Endothelial cell of umbilical vein (primary cell): ENCODE results near the gene KCNAB2. TPM values are rescaled to one million over a fixed set of nuclear protein-coding genes. Genes with fewer than 3 reads are reported as not detected.

Experiments used
- BruUV-seq: library from RNA; stranded (reverse); fragments of 400-500 nt; replicated peaks from 2 replicates; lab custom pipeline; 2021; lab: Mats Ljungman, UMichigan
- CTCF ChIA-PET: fragments of 300-600, 350-600 bp; sonication (Branson Sonifier 250); formaldehyde crosslinking; loops from one replicate; lab custom pipeline; 2021; ENCODE audit warnings: antibody characterized with exemption, inconsistent platforms; lab: Charles Lee
- POLR2A ChIA-PET: fragments of 300-600, 350-600 bp; sonication (Branson Sonifier 250); formaldehyde crosslinking; loops from one replicate; lab custom pipeline; 2021; ENCODE audit warnings: antibody characterized with exemption, inconsistent platforms; lab: Charles Lee
- DNase-seq: peaks from one replicate; pipeline ENCODE4 v3.0.0-alpha.2; 2011; ENCODE audit warnings: low read depth, low spot score
- FAIRE-seq: peaks from 2 replicates; lab custom pipeline; 2011; peaks lifted over from hg19 to GRCh38; lab: Jason Lieb, UNC
- H2AFZ ChIP-seq: 2 replicates; pipeline ENCODE4 v1.6.0; 2012; ENCODE audit warnings: low read depth, low read length, control low read depth, inconsistent platforms
- H3K27ac ChIP-seq: 2 replicates; pipeline ENCODE4 v1.5.1; 2011; ENCODE audit warnings: low read depth, mild to moderate bottlenecking, control low read depth, low read length, moderate library complexity; ENCODE audit not compliant: insufficient read depth
- H3K27me3 ChIP-seq, 2 experiments: 2 replicates each; pipeline versions ENCODE4 v1.6.0 to v1.6.1; 2011; ENCODE audit warnings: low read length in 2 of 2, mixed read lengths in 1 of 2; ENCODE audit not compliant: control insufficient read depth in 2 of 2, insufficient read depth in 2 of 2
- H3K36me3 ChIP-seq, 2 experiments: 2 replicates in 1 of 2; 3 replicates in 1 of 2; pipeline ENCODE4 v1.5.1; 2011; ENCODE audit warnings: low read length in 2 of 2, mild to moderate bottlenecking in 1 of 2, moderate library complexity in 1 of 2; ENCODE audit not compliant: control insufficient read depth in 2 of 2, insufficient read depth in 2 of 2; ENCODE audit errors: extremely low read depth in 1 of 2
- H3K4me1 ChIP-seq: 3 replicates; pipeline ENCODE4 v1.5.1; 2011; ENCODE audit warnings: mild to moderate bottlenecking, low read length; ENCODE audit not compliant: control insufficient read depth, insufficient read depth; ENCODE audit errors: extremely low read depth
- H3K4me2 ChIP-seq: 2 replicates; pipeline ENCODE4 v1.6.1; 2011; ENCODE audit warnings: low read length, control low read depth, mixed read lengths; ENCODE audit not compliant: insufficient read depth
- H3K4me3 ChIP-seq, 3 experiments: fragments of 200-600 bp in 1 of 3; sonication (generic), shearing (Covaris generic) in 1 of 3; replicated peaks in 1 of 3; 2 replicates each; pipeline ENCODE4 v1.5.1; 2011 to 2016; ENCODE audit warnings: control low read depth in 3 of 3, low read length in 3 of 3, mild to moderate bottlenecking in 2 of 3, inconsistent platforms in 1 of 3, low read depth in 1 of 3, moderate library complexity in 1 of 3; ENCODE audit not compliant: insufficient read depth in 1 of 3
- H3K79me2 ChIP-seq: 2 replicates; pipeline ENCODE4 v1.6.0; 2012; ENCODE audit warnings: low read length, inconsistent platforms; ENCODE audit not compliant: control insufficient read depth, insufficient read depth
- H3K9ac ChIP-seq: replicated peaks from 2 replicates; pipeline ENCODE3; 2011; ENCODE audit warnings: low read length, control low read depth; ENCODE audit not compliant: insufficient read depth; ENCODE audit errors: extremely low read depth
- H3K9me1 ChIP-seq: replicated peaks from 3 replicates; pipeline ENCODE4 v1.6.0; 2011; ENCODE audit warnings: mild to moderate bottlenecking, low read length; ENCODE audit not compliant: control insufficient read depth, insufficient read depth; ENCODE audit errors: extremely low read depth
- H3K9me3 ChIP-seq: replicated peaks from 2 replicates; pipeline ENCODE4 v1.5.1; 2012; ENCODE audit warnings: low read length, inconsistent platforms; ENCODE audit not compliant: control insufficient read depth, insufficient read depth
- H4K20me1 ChIP-seq: replicated peaks from 2 replicates; pipeline ENCODE3; 2011; ENCODE audit warnings: mild to moderate bottlenecking, low read length; ENCODE audit not compliant: control insufficient read depth, insufficient read depth; ENCODE audit errors: extremely low read depth
- EZH2 ChIP-seq: IDR thresholded peaks from 2 replicates; pipeline ENCODE4 v1.6.1; 2012; ENCODE audit warnings: borderline replicate concordance, low read depth, mild to moderate bottlenecking, moderate library complexity, low read length, inconsistent platforms; ENCODE audit not compliant: severe bottlenecking
- FOS ChIP-seq: IDR thresholded peaks from 2 replicates; pipeline ENCODE4 v1.6.1; 2011; ENCODE audit warnings: mild to moderate bottlenecking, low read length, moderate library complexity, borderline replicate concordance; ENCODE audit not compliant: insufficient read depth
- GATA2 ChIP-seq: IDR thresholded peaks from 2 replicates; pipeline ENCODE4 v1.7.0; 2011; ENCODE audit warnings: low read depth, mild to moderate bottlenecking, moderate library complexity, mixed read lengths, low read length; ENCODE audit not compliant: insufficient read length, insufficient read depth
- JUN ChIP-seq: IDR thresholded peaks from 2 replicates; pipeline ENCODE4 v1.6.1; 2011; ENCODE audit warnings: borderline replicate concordance, low read depth; ENCODE audit not compliant: insufficient read length, insufficient read depth
- MYC ChIP-seq: IDR thresholded peaks from one replicate; pipeline ENCODE4 v1.6.1; 2011; ENCODE audit warnings: mild to moderate bottlenecking, low read depth, low read length
- POLR2A ChIP-seq: IDR thresholded peaks from 2 replicates; pipeline ENCODE4 v1.6.1; 2012; ENCODE audit warnings: low read depth, mild to moderate bottlenecking, control low read depth, low read length
- POLR2AphosphoS5 ChIP-seq: IDR thresholded peaks from 2 replicates; pipeline ENCODE4 v1.6.1; 2012; ENCODE audit warnings: low read depth, mild to moderate bottlenecking, control low read depth, low read length, moderate library complexity; ENCODE audit not compliant: insufficient read depth
- dilution Hi-C: fragments of 300-500 bp; cut with MboI; formaldehyde crosslinking; loops from one replicate; pipeline ENCODE4 v1.15.0; 2019; ENCODE audit warnings: low sequenced_read_pairs; ENCODE audit not compliant: extremely low pct_ligation_motif_present
- intact Hi-C: fragments of 100-400 bp; cut with micrococcal nuclease; formaldehyde crosslinking; loops from one replicate; pipeline ENCODE4 v1.10.0; 2022
- polyA plus RNA-seq, 4 experiments: library from polyadenylated mRNA; depleted of rRNA in 3 of 4; stranded (reverse) in 3 of 4; unstranded in 1 of 4; fragments of >200 nt; gene quantifications; 2 replicates each; pipeline versions ENCODE4 v1.2.1 to v1.2.3, GENCODE V29; 2011 to 2012; ENCODE audit warnings: missing spikeins in 1 of 4
- total RNA-seq: library from RNA; stranded (reverse); gene quantifications from 2 replicates; pipeline ENCODE4 v1.2.3, GENCODE V29; 2021
- TF ChIP-seq, protein P1 (sequence below): IDR thresholded peaks from 2 replicates; pipeline ENCODE4 v1.6.1; 2011; ENCODE audit not compliant: insufficient read depth, insufficient read length
- TF ChIP-seq, protein P2 (sequence below), 2 donors: IDR thresholded peaks; 1 replicate in 1 of 2; 2 replicates in 1 of 2; pipeline ENCODE4 v1.5.1; 2011; ENCODE audit warnings: low read length in 2 of 2, mild to moderate bottlenecking in 2 of 2, moderate library complexity in 2 of 2, control low read depth in 1 of 2, inconsistent platforms in 1 of 2, low read depth in 1 of 2; ENCODE audit not compliant: insufficient read depth in 1 of 2; ENCODE audit errors: extremely low read depth in 1 of 2

Gene KCNAB2
- total and polyA plus RNA-seq, 2 donors (not counting 3 experiments of a cell fraction or from before 2014, with no cell fraction given): 2.4 to 3.8 TPM

DNA sequence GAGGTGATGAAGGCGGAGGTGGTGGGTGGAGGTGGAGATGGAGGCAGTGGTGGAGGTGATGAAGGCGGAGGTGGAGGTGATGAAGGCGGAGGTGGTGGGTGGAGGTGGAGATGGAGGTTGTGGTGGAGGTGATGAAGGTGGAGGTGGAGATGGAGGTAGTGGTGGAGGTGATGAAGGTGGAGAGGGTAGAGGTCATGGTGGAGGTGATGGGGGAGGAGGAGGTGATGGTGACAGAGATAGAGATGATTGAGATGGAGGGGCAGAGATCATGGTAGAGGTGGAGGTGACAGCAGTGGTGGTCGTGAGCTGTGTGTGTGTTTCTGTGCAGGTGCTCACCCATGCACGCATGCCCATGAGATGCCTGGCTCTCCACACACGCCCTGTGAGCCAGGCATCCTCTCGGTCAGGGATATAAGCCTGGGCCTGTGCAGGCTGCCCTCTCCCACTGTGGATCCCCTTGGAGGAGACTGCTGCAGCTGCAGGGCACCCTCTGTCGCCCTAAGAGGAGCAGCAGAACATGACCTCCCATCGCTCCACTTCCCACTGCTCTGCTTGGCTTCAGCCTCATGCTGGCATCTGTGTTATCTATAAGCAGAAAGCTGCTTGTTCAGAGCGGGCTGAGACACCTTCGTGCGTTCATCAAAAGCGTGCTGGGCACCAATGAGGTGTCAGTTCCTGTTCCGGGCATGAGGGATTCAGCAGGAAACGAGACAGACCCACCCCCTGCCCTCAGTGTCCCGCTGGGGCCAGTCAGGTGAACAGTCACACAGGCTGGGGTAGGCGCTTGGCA is 33.0 kb upstream of the KCNAB2 start:
- Histone ChIP-seq H2AFZ (no peak overlapping the region), H3K36me3 (no peaks in the 10 kb centered on the region), H3K4me1 (no peaks in the 10 kb centered on the region), H3K27me3 (no peaks in the 10 kb centered on the region), H4K20me1 (no peaks in the 10 kb centered on the region), H3K27ac (no peak overlapping the region), H3K9me3 (no peaks in the 10 kb centered on the region), H3K4me3 (no peak overlapping the region), H3K9ac (no peak overlapping the region), H3K9me1 (no peaks in the 10 kb centered on the region), H3K79me2 (no peaks in the 10 kb centered on the region), H3K4me2 (no peak overlapping the region)
- TF ChIP-seq EZH2: no peak
- TF ChIP-seq, protein P1, sequence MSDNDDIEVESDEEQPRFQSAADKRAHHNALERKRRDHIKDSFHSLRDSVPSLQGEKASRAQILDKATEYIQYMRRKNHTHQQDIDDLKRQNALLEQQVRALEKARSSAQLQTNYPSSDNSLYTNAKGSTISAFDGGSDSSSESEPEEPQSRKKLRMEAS: no peak
- TF ChIP-seq, protein P2, sequence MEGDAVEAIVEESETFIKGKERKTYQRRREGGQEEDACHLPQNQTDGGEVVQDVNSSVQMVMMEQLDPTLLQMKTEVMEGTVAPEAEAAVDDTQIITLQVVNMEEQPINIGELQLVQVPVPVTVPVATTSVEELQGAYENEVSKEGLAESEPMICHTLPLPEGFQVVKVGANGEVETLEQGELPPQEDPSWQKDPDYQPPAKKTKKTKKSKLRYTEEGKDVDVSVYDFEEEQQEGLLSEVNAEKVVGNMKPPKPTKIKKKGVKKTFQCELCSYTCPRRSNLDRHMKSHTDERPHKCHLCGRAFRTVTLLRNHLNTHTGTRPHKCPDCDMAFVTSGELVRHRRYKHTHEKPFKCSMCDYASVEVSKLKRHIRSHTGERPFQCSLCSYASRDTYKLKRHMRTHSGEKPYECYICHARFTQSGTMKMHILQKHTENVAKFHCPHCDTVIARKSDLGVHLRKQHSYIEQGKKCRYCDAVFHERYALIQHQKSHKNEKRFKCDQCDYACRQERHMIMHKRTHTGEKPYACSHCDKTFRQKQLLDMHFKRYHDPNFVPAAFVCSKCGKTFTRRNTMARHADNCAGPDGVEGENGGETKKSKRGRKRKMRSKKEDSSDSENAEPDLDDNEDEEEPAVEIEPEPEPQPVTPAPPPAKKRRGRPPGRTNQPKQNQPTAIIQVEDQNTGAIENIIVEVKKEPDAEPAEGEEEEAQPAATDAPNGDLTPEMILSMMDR (IDR thresholded peaks at IDR 0.05; ENCODE audit: extremely low read depth in 1 of 2, insufficient read depth in 1 of 2, low read depth in 1 of 2, low read length in 2 of 2): no peak
- no peak for TF ChIP-seq MYC
- no peak for TF ChIP-seq FOS
- no peak for TF ChIP-seq POLR2AphosphoS5
- no peak for TF ChIP-seq GATA2
- TF ChIP-seq JUN: no peak
- no peak for TF ChIP-seq POLR2A
- DNase-seq (no peak), FAIRE-seq (no peak)
- CTCF ChIA-PET: no interaction called here
- dilution Hi-C loops (no loop called here), intact Hi-C loops (no loop called here)
- BruUV-seq: no TSS peak
- POLR2A ChIA-PET: no interaction called here
